A549 treated with Mapracorat at 1 μM for 4 hours (cell line): ENCODE measurements around the gene SZT2. TPM values are rescaled to one million over a fixed set of nuclear protein-coding genes. Genes with fewer than 3 reads are reported as not detected.

Source experiments
- total RNA-seq: library from RNA; stranded (reverse); fragments of 200-300 nt; extraction: Qiagen RNA extraction; gene quantifications from 5 replicates; pipeline ENCODE4 v1.2.3, GENCODE V29; 2022

Gene SZT2
- 4.8 to 9.4 TPM (median 6.5 TPM) in 5 replicates for total RNA-seq

GRCh38 chr1:43389326-43390313 is at the start of gene SZT2, which contains the start of gene MED8:
TSS of gene SZT2 (plus strand) at chr1:43389899. CDS start at chr1:43389969, 70 bp downstream.
TSS of gene MED8 (minus strand) at chr1:43389800. CDS start at chr1:43389764, 36 bp downstream.

GRCh38 chr1:43358746-43359693 is 30.7 kb upstream of the SZT2 start, which contains the start of gene CDC20:
TSS of gene CDC20 (plus strand) at chr1:43358981. CDS start at chr1:43359216, 235 bp downstream.

GRCh38 chr1:43367904-43368645 is 21.6 kb upstream of the SZT2 start, which contains the start of gene ELOVL1:
TSS of gene ELOVL1 (minus strand) at chr1:43368011. CDS start at chr1:43365609, 2,402 bp downstream.

GRCh38 chr1:43453442-43454269 is 64.0 kb downstream of the SZT2 start, which contains the start of gene HYI:
TSS of gene HYI (minus strand) at chr1:43453931. CDS start at chr1:43453793, 138 bp downstream.

Other genes with a start within 250 kb of the SZT2 start
- gene EBNA1BP2, start 217.6 kb upstream of the SZT2 start, total RNA-seq = 178 to 195 TPM (median 180 TPM) in 5 replicates
- gene CFAP57, start 217.6 kb upstream of the SZT2 start, total RNA-seq = 0.22 to 0.65 TPM (median 0.39 TPM) in 5 replicates
- not detected in 5 replicates for gene TMEM125, start 119.9 kb upstream of the SZT2 start, total RNA-seq
- not detected in 5 replicates for gene C1orf210, start 104.3 kb upstream of the SZT2 start, total RNA-seq
- not detected in 5 replicates for gene TIE1, start 88.9 kb upstream of the SZT2 start, total RNA-seq
- gene MPL, start 52.1 kb upstream of the SZT2 start, total RNA-seq = 0.23 TPM in 1 of 5 replicates, not detected in the others
- 178 to 205 TPM (median 195 TPM) in 5 replicates for gene CDC20, start 30.9 kb upstream of the SZT2 start, total RNA-seq
- 131 to 158 TPM (median 137 TPM) in 5 replicates for gene ELOVL1, start 21.9 kb upstream of the SZT2 start, total RNA-seq
- 34.7 to 37.6 TPM (median 36.1 TPM) in 5 replicates for gene MED8, start 99 bp upstream of the SZT2 start, total RNA-seq
- gene HYI, start 64.0 kb downstream of the SZT2 start, total RNA-seq = 12.2 to 17.2 TPM (median 16.2 TPM) in 5 replicates
- 81.1 to 113 TPM (median 93.5 TPM) in 5 replicates for gene PTPRF, start 141.0 kb downstream of the SZT2 start, total RNA-seq